Activated CD4-positive, alpha-beta T cell treated with anti-CD3 and anti-CD28 coated beads for 48 hours (primary cell): ENCODE measurements around the gene FBXO30.
A peak's percentile ranks its signal among the peaks of the same experiment; 100 is the strongest.

Source experiments
- DNase-seq: peaks from one replicate; pipeline ENCODE4 v3.0.0-alpha.2; 2020

The FBXO30 gene

DNA sequence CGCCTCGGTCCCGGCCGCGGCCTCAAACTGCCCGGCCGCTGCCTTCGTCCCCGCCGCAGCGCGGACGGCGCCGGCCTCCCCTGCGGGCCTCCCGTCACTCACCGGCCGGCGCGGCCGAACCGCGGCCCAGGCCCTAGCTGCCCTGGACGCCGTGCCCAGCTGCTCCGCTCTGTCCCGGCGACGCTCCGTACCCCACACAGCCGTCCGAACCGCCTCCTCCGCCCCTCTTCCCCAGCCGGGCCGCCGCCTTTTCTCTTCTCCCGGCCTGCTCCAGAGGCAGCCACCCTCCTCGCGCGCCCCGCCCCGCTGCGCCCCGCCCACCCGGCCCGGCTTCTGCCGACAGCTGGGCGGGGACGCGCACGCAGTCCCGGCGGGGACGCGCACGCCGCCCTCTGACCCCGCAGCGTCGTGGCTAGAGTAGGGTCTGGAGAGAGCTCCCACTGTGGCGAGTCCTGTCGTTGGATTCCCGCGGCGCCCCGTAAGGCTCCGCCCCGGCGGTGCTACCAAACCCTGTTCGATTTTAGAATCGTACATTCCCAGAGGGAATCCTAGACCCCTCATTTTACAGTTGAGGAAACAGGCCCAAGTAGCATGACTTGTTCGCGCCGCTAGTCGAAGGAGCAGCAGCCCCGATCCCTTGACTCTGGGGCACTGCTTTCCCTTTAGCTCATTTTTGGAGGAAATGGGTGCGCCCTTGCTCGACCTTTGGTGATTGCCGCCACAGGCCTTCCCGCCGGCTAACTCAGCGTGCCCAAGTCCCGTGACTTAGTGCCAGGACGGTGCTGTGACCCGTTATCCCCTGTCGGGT, at the start of gene FBXO30:
Gene FBXO30, minus strand, starts transcription at position 295 of the 808 bp plus-strand sequence. CDS start 8,390 bp downstream, outside the sequence.
- peak; percentile 85 for DNase-seq

DNA sequence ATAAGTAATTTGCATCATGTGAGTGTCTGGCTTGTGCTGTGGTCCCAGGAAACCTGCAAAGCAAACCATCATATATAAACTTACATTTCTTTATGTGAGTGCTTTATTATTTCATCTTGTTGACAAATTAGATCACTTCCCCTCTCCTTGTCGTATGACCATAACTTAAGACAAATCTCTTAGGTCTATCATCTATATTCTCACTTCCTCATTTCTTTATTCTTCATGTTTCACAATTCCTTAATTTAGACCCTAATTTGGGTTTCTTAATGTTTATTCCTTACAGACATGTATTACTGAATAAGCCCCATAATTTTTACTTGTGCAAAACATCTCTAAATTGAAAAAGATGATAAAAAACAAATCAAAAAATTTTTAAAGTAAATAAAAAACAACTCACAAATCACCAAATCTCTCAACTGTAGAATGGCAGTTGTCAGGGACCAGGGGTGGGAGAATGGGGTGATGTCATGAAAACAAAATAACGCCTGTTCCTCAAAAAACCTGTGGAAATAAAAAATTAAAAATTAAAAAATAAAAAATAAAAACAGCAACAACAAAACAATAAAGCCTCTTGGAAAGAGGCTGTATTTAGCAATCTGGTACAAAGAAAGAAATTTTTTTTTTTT, 49.5 kb upstream of the FBXO30 start:
- no peak for DNase-seq

- DNase-seq: no peak
Observed at GRCh38 chr6:145863366-145863765, 48.8 kb upstream of the FBXO30 start.

DNA sequence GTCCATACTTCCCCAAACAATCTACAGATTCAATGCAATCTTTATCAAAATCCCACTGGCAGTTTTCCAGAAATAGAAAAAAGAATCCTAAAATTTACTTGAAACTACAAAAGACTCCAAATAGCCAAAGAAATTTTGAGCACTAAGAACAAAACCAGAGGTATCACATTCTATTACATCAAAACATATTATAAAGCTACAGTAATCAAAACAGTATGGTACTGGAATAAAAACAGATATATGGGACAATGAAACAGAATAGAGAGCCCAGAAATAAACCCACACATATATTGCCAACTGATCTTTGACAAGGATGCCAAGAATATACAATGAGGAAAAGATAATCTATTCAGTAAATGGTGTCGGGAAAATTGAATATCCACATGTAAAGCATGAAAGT, 46.0 kb upstream of the FBXO30 start:
- no peak for DNase-seq

GRCh38 chr6:145850671-145851070, 36.1 kb upstream of the FBXO30 start:
- DNase-seq: no peak

GRCh38 chr6:145848541-145848940, 33.9 kb upstream of the FBXO30 start:
- no peak for DNase-seq

DNA sequence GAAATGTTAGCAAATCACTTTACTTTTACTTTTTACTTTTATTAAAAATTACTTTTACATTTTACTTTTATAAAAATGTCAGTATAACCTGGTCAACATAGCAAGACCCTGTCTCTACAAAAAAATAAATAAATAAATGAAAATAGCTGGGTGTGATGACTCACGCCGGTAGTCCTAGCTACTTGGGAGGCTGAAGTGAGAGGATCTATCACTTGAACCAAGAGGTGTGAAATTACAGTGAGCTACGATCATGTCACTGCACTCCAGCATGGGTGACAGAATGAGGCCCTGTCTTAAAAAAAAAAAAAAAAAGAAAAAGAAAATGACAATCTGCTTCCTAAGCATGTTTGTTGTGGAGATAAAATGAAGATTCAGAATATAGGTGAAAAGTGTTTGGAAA, 31.0 kb upstream of the FBXO30 start:
- no peak for DNase-seq

DNA sequence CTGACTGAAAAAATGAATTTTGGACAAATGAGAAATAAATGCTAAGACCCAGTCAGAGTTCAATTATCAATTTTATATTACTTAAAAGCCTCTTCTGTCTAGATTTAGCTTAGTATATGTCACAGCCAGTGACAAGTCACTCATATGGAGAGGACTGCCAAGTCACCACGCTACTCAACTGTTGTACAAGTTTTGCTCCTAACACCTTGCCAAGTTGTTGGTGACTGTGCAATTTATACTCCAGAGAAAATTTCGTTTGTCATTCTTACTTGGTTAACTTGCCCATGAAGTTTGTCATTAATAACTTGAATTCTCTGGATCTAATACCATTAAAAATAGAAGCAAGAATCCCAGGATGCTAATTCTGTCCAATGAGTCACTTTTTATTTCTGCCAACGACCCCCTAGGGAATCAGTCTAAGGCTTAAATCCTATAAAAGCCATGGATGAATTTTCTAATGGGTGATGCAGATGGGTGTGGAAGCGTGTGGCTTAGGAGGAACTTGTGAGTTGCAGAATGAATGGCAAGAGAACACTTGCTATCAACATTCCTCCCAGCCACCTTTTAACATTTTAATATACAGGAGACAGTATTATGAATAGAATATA, 30.4 kb upstream of the FBXO30 start:
- no peak for DNase-seq

DNA sequence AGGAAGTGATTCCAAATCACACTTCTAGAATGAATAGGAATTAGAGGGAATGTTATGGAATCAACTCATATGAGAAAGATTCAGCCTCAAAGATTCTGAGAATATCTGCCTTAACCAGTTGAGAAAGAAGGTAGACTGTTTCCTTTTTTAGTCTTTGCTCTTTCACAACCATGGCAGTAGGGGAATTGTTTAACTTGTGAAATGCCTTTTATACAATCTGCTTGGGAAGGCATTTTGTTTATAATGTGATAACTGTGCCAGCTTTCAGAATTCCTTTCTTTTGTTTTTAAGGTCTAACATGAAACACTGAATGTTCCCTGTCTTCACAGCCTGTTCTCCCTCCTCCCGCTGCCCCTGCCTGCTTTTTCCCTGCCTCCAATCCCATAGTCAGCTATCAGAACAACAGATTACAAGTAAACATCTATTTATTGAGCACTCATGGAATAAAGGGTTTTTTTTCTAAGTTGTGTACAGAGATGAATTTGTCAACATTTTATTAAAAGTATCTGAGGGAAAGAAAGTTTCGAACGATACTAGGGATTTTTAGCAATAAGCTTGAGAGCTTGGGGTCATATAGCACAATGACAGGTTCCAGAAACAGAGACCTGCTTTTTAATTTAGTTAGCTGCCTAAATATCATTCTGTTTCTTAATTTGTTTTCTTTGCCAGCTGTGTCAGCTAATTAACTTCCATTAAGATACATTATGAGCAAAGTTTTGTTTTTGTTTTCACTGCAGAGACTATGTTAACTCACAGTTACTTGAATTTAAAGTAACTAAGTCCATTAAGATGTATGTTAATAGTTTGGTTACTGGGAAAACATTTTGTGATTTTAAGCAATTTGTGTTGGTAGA, 28.3 kb upstream of the FBXO30 start:
- no peak for DNase-seq

DNA sequence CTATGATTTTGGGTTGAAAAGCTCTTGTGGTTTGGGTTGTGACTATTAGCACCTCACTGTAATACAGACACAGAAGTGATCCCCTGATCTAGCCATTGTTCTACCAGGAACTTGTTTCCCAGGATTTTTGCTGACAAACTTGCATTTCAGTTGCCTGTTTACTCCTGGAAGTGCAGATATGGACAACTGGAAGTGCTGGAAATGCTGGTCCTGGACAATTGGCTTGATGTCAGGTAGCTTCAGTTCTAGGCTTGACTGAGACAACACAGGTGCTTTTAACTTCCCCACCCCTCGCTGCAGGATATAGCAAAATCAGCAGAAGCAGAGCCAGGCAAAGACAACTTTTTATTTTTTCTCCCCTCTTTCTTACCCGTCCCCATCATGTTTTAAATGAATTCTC, 27.1 kb upstream of the FBXO30 start:
- no peak for DNase-seq

DNA sequence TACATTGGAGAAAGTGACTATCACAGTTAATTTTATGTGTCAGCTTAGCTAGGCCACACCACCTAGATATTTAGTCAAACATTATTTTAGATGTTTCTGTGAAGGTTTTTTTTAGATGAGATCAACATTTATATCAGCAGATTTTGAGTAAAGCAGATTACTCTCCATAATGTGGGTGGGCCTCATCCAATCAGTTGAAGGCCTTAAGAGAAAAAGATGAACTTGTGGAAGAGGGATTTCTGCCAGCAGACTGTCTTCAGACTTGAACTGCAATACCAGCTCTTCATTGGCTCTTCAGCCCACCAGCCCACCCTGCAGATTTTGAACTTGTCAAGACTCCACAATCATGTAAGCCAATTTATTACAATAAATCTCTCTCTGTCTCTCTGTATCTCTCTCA, 25.1 kb upstream of the FBXO30 start:
- no peak for DNase-seq

GRCh38 chr6:145838305-145838704, 23.7 kb upstream of the FBXO30 start:
- no peak for DNase-seq

DNA sequence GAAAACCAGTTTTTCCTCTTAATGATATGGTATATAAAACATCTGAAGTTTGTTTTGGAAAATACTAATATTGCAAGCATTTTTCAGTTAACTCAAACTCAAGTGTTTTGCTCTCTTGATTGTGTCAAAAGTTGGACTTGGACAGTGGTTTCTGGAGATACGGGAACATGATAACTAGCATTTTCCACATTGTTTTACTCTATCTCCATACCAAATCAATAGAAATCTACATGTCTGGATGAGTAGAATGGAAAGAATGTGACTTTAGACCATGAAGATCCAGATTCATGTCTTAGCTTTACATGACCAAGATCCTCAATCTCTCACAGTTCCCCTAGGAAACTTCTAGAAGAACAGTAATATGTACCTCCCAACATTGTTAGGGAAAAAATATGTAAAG, 22.2 kb upstream of the FBXO30 start:
- no peak for DNase-seq

DNA sequence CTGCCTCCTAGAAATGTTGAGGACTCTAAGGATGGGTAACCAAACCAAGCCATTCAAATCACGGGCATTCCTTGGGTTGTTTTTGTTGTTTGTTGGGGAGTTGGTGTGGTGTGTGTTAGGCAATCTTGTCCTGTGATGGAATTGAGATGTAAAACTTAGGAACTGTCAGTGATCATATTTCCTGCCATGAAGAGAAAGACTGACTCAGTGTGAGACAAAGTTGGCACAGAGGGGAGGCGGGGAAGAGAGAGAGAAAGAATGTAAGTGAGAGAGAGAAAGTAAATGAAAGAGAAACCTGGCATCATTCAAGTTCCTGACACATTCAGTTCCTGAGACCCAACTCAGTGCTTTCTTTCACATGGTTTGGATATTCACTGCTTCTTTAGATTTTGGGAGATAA, 21.6 kb upstream of the FBXO30 start:
- DNase-seq: peak; percentile 28

GRCh38 chr6:145830612-145831011, 16.0 kb upstream of the FBXO30 start:
- DNase-seq: no peak

DNA sequence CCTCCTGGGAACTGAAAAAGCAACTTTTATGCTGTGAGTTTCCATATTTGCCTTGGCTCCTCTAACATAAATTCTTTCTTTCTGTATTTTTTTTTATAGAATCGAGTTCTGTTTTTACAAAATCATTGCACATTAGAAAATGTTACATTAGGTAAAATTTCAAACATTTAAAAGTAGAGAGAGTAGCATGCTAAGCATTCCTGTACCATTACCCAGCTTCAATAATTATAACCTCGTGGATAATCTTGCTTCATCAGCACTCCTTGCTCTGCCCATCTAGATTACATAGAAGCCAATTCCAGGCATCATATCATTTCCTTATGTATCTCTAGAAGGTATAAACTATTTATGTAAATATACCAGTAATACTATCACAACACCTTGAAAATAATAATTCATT, 15.4 kb upstream of the FBXO30 start:
- no peak for DNase-seq

- no peak for DNase-seq
Observed at GRCh38 chr6:145829102-145829501, 14.5 kb upstream of the FBXO30 start.

DNA sequence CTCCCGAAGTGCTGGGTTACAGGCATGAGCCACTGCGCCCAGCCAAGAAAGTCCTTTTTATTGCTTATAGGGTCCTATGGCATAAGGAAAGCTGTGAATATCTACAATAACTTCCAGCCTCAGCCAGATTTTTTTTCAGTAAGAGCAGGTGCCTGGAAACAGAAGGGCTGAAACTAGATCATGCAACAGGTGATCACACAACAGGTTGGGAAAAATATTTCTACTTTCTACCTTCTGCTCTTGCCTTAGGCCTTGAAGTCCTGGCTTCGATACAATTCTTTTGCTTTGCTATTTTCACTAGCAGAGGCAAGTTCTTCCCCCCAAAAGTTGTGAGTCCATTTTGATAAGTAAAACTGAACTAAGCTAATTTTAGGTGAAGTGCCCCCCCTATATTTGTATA, 9.7 kb upstream of the FBXO30 start:
- DNase-seq: no peak

GRCh38 chr6:145823328-145823944, 8.8 kb upstream of the FBXO30 start:
- DNase-seq: no peak

DNA sequence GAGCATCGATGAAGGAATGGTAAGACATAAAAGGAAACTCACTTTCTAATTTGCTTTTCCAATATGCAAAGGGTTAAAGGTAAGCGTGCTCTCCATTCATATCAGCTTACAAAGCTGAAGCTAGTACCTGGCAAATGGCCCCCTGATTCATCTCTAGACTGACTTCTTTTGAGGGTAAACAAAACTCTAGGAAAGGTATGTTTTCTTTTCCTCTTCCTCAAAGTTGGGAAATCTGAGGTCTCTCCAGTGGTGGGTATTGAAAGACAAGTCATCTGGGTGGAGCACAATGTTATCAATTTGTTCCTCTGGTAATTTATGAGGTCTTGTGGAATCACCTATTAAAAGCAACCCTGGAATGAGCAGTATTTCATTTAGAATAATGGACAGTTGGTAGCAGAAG, 7.9 kb upstream of the FBXO30 start:
- DNase-seq: no peak

GRCh38 chr6:145819994-145820393, 5.4 kb upstream of the FBXO30 start:
- no peak for DNase-seq

DNA sequence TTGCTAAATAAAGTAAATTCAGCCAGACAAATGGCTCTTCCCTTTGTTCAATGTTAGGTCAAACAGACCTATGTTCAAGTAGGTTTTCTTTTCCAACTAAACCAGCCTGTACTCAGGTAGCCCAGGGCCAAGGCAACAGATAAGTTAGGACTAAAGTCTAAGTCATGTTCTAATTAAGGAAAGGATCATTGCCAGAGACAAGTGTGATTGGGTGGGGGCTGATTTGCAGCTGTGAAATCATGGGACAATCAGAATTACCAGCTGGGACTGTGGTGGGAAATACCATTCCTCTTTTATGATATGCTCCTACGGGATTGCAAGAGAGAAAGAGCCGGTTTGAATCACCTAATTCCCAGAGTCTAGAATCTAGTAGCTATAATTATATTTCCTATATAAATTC, 4.2 kb upstream of the FBXO30 start:
- no peak for DNase-seq

DNA sequence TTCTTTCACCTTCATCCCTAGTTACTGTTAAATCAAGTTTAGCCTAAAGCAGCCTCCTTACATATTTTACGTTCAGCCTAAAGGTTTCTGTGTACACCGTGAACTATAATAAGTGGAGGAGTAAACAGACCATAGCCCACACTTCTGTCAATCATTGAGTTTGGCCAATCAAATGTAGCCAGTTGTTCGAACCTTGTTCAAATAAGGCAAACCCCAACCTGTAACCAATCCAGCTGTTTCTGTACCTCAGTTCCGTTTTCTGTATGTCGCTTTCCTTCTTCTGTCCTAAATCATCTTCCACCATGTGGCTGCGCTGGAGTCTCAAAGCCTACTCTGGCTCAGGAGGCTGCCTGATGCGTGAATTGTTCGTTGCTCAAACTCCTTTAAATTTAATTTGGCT, 1.8 kb upstream of the FBXO30 start:
- DNase-seq: no peak
